Gastroesophageal sphincter (tissue), 3 donors: ENCODE data around the gene UPK3BL2.
"Not testable (repeated sequence)": the region's sequence is repeated elsewhere in the genome, so short reads cannot be mapped to it uniquely, and the experiment has no call there.

Source experiments
- EP300 ChIP-seq: sonication (generic); formaldehyde crosslinking; IDR thresholded peaks from one replicate; pipeline ENCODE4 v1.6.1; 2017; ENCODE audit warnings: antibody characterized with exemption, mild to moderate bottlenecking
- POLR2A ChIP-seq, 2 donors: fragments of 450-650 bp; IDR thresholded peaks; one replicate each; pipeline ENCODE4 v1.6.1; 2017; ENCODE audit warnings: antibody characterized with exemption in 2 of 2, mild to moderate bottlenecking in 2 of 2, moderate library complexity in 1 of 2
- POLR2AphosphoS5 ChIP-seq: sonication (generic); formaldehyde crosslinking; IDR thresholded peaks from one replicate; pipeline ENCODE4 v1.6.1; 2017; ENCODE audit warnings: antibody characterized with exemption
- TF ChIP-seq, protein P1 (sequence below), 4 experiments: fragments of 200-600 bp in 2 of 4; fragments of 450-650 bp in 2 of 4; sonication (generic) in 1 of 4; IDR thresholded peaks; one replicate each; pipeline ENCODE4 v1.5.1; 2017 to 2019; ENCODE audit warnings: antibody characterized with exemption in 4 of 4, mild to moderate bottlenecking in 2 of 4, moderate library complexity in 2 of 4

DNA sequence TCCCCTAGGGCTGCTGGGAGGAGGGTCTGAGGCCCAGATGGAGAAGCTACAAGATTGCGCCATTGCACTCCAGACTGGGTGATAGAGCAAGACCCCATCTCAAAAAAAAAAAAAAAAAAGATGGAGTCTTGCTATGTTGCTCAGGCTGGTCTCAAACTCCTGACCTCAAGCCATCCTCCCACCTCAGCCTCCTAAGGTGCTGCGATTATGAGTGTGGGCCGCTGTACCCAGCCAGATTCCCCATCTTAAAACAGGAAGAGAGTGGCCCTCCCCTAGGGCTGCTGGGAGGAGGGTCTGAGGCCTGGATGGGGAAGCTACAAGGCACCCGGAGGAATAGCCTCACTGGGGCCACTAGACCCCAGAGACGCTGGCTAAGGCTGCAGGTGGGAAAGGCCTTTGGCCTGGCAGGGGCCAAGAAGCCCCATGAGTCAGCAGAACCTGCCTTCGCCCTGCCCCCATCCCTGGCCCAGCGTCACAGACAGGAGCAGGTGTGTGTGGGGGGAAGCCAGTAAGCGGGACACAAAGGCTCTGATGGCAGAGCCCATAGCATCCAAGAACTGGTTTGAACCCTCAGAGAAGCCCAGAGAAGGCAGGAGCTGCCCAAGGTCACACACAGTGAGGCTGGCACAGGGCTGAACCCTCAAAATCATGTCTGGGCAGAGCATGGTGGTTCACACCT lies 35.9 kb downstream of the UPK3BL2 start:
- TF ChIP-seq, protein P1, sequence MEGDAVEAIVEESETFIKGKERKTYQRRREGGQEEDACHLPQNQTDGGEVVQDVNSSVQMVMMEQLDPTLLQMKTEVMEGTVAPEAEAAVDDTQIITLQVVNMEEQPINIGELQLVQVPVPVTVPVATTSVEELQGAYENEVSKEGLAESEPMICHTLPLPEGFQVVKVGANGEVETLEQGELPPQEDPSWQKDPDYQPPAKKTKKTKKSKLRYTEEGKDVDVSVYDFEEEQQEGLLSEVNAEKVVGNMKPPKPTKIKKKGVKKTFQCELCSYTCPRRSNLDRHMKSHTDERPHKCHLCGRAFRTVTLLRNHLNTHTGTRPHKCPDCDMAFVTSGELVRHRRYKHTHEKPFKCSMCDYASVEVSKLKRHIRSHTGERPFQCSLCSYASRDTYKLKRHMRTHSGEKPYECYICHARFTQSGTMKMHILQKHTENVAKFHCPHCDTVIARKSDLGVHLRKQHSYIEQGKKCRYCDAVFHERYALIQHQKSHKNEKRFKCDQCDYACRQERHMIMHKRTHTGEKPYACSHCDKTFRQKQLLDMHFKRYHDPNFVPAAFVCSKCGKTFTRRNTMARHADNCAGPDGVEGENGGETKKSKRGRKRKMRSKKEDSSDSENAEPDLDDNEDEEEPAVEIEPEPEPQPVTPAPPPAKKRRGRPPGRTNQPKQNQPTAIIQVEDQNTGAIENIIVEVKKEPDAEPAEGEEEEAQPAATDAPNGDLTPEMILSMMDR (IDR thresholded peaks at IDR 0.05): not testable (repeated sequence)
- TF ChIP-seq POLR2AphosphoS5; EP300; POLR2A (IDR thresholded peaks at IDR 0.05): not testable (repeated sequence)
